Parathyroid adenoma (tissue), 2 donors: ENCODE data around the gene PHOSPHO1.

Source experiments
- H2AFZ ChIP-seq: fragments of 300-600 bp; sonication (generic); one replicate; pipeline ENCODE4 v1.7.0; 2017; ENCODE audit warnings: antibody characterized with exemption, mild to moderate bottlenecking
- H3K27ac ChIP-seq: fragments of 300-600 bp; sonication (generic); one replicate; pipeline ENCODE4 v1.7.0; 2017
- H3K27me3 ChIP-seq: fragments of 300-600 bp; sonication (generic); one replicate; pipeline ENCODE4 v1.7.0; 2017; ENCODE audit warnings: low read length; ENCODE audit not compliant: control insufficient read depth, insufficient read depth
- H3K36me3 ChIP-seq: fragments of 300-600 bp; sonication (generic); one replicate; pipeline ENCODE4 v1.7.0; 2017; ENCODE audit warnings: low read length; ENCODE audit not compliant: control insufficient read depth, insufficient read depth
- H3K4me1 ChIP-seq: fragments of 300-600 bp; sonication (generic); one replicate; pipeline ENCODE4 v1.7.0; 2017; ENCODE audit warnings: control low read depth
- H3K4me2 ChIP-seq: fragments of 300-600 bp; sonication (generic); one replicate; pipeline ENCODE4 v1.7.0; 2017; ENCODE audit warnings: low read length
- H3K4me3 ChIP-seq: fragments of 300-600 bp; sonication (generic); one replicate; pipeline ENCODE4 v1.7.0; 2017; ENCODE audit warnings: low read depth, low read length
- H3K79me2 ChIP-seq: fragments of 300-600 bp; sonication (generic); one replicate; pipeline ENCODE4 v1.7.0; 2017; ENCODE audit warnings: control low read depth
- H3K9ac ChIP-seq: fragments of 300-600 bp; sonication (generic); one replicate; pipeline ENCODE4 v1.7.0; 2017; ENCODE audit warnings: mild to moderate bottlenecking
- H3K9me3 ChIP-seq: fragments of 300-600 bp; sonication (generic); one replicate; pipeline ENCODE4 v1.7.0; 2017; ENCODE audit warnings: low read length; ENCODE audit not compliant: control insufficient read depth
- CTCF ChIP-seq: fragments of 300-600 bp; sonication (generic); IDR thresholded peaks from one replicate; pipeline ENCODE4 v1.7.0; 2017; ENCODE audit warnings: antibody characterized with exemption, mild to moderate bottlenecking
- donor health status: primary hyperparathyroidism.

The PHOSPHO1 gene

GRCh38 chr17:49216482-49216881 is 14.1 kb downstream of the PHOSPHO1 start:
- Histone ChIP-seq H3K79me2 (no peaks in the 10 kb centered on the region), H3K36me3 (no peaks in the 10 kb centered on the region), H3K9me3 (no peaks in the 10 kb centered on the region), H3K4me3 (no peak overlapping the region), H3K4me1 (no peaks in the 10 kb centered on the region), H3K27ac (peak overlapping the region; percentile 29), H3K4me2 (no peak overlapping the region), H2AFZ (no peak overlapping the region), H3K9ac (no peak overlapping the region), H3K27me3 (no peaks in the 10 kb centered on the region)
- TF ChIP-seq CTCF, result no peak

DNA sequence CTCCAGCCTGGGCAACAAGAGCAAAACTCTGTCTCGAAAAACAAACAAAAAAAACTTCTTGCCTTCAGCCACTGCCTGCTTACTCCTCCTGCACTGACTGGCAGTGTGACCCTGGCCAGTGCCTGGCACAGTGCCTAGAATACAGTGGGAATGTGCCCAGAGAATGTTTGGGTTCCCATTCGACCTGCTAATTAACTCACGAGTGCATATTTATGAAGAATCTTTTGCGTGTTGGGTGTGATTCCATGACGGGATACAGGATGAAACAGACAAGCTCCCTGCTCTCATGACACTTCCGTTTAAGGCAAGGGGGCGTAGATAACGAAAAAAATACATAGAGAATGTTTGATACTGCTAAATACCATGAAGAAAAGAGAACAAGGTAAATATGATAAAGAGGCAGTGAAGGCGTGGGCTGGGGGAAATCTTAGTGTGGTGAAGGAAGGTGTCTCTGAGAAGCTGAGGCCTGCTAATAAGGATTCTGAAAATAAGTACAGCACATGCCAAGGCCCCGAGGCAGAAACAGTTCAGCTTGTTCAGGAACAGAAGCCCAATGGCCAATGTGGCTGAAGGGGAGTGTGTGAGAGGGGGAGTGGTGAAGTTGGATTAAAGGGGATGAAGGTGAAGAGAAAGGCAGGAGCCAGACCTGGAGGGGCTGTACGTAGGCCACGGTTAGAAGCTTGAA is 15.8 kb downstream of the PHOSPHO1 start:
- no peak overlapping the region for H2AFZ ChIP-seq
- H3K9me3 ChIP-seq, result no peaks in the 10 kb centered on the region
- H3K4me1 ChIP-seq, result no peaks in the 10 kb centered on the region
- no peak overlapping the region for H3K4me3 ChIP-seq
- H3K79me2 ChIP-seq, result no peaks in the 10 kb centered on the region
- peak overlapping the region; percentile 16 for H3K27ac ChIP-seq
- no peak for TF ChIP-seq CTCF
- no peak overlapping the region for H3K9ac ChIP-seq
- H3K4me2 ChIP-seq, result no peak overlapping the region
- H3K27me3 ChIP-seq, result no peaks in the 10 kb centered on the region
- no peaks in the 10 kb centered on the region for H3K36me3 ChIP-seq

DNA sequence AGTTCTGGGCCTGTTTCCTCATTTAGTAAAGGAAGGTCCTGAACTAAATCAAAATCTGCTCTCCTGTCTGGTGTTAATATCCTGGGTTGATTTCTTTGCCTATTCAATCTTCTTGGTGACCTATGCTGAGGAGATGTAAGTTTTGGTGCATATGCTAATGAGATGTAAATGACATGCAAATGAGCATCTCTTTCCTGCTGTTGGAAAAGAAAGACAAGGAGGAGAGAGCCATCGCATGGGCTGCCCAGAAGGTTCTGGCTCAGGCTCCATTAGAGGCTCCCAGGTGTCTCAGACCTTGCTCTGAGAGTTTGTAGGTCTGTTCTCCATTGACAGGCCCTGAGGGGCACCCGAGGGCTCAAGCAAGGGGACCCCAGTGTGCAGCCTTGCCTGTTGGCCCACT is 16.7 kb downstream of the PHOSPHO1 start:
- no peak overlapping the region for H2AFZ ChIP-seq
- no peak overlapping the region for H3K9ac ChIP-seq
- H3K27ac ChIP-seq, result no peak overlapping the region
- no peaks in the 10 kb centered on the region for H3K9me3 ChIP-seq
- H3K36me3 ChIP-seq, result no peaks in the 10 kb centered on the region
- no peaks in the 10 kb centered on the region for H3K79me2 ChIP-seq
- no peak for TF ChIP-seq CTCF
- H3K4me2 ChIP-seq, result no peak overlapping the region
- no peak overlapping the region for H3K4me3 ChIP-seq
- H3K27me3 ChIP-seq, result no peaks in the 10 kb centered on the region
- H3K4me1 ChIP-seq, result no peaks in the 10 kb centered on the region

GRCh38 chr17:49213399-49213798 is 17.2 kb downstream of the PHOSPHO1 start:
- no peak overlapping the region for H3K4me3 ChIP-seq
- no peaks in the 10 kb centered on the region for H3K27me3 ChIP-seq
- no peak overlapping the region for H3K9ac ChIP-seq
- no peaks in the 10 kb centered on the region for H3K9me3 ChIP-seq
- no peaks in the 10 kb centered on the region for H3K79me2 ChIP-seq
- H3K27ac ChIP-seq, result no peak overlapping the region
- TF ChIP-seq CTCF, result no peak
- no peaks in the 10 kb centered on the region for H3K4me1 ChIP-seq
- H2AFZ ChIP-seq, result no peak overlapping the region
- no peaks in the 10 kb centered on the region for H3K36me3 ChIP-seq
- H3K4me2 ChIP-seq, result no peak overlapping the region
